GM19324 (cell line): ENCODE data around the gene RCAN2.
"Not testable (repeated sequence)": the region's sequence is repeated elsewhere in the genome, so short reads cannot be mapped to it uniquely, and the experiment has no call there.

Source experiments
- ATAC-seq: cut with Tn5 transposase; IDR thresholded peaks from one replicate; pipeline ENCODE4 v1.9.1; 2021; ENCODE audit warnings: mild to moderate bottlenecking, moderate library complexity; ENCODE audit not compliant: unreplicated experiment, low FRiP score

RCAN2 gene

GRCh38 chr6:46352541-46353268 is 138.5 kb downstream of the RCAN2 start:
- ATAC-seq, result no peak

GRCh38 chr6:46350714-46351113 is 140.5 kb downstream of the RCAN2 start:
- no peak for ATAC-seq

GRCh38 chr6:46347669-46348068 is 143.6 kb downstream of the RCAN2 start:
- no peak for ATAC-seq

- ATAC-seq, result no peak
Measured at GRCh38 chr6:46340246-46340645, 151.0 kb downstream of the RCAN2 start.

DNA sequence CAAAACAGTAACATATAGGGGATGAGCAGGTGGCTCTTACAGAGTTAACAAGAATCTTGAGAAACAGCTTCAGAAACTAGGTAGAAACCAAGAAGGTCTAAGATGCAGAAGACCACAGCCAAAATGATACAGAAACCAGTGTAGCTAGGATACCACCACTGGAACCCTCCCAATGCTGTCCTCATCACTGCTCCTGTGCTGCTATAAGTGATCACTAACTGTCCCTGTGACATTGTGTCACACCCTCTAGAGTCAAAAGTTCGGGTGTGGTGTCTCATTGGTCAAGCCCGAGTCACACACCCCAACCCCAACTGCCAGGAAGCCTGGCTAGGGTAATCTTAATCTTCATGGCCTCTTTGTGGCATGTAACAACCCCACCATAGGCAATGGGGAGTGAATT is 153.1 kb downstream of the RCAN2 start:
- peak; percentile 60 for ATAC-seq

DNA sequence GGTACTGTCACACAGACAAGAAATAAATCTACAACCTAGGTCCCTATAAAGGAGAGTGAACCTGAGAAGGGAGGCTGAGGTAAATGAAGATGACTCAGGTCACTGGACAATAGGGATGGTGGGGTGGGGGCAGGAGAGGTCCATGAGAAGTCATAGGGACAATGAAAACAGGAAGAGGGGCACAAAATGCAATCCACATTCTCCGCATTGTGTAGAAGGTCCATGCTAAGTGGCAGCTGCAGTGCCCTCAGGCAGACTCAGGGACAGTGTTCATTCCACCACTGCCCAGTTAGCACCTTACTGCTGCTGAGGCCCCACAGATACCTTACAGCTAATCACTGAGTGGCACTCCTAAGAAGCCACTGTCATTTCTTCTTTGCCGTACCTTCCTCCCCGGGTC is 156.8 kb downstream of the RCAN2 start:
- ATAC-seq, result no peak

- ATAC-seq, result no peak
Measured at GRCh38 chr6:46333481-46333880, 157.8 kb downstream of the RCAN2 start.

GRCh38 chr6:46332448-46332847 is 158.8 kb downstream of the RCAN2 start:
- not testable (repeated sequence) for ATAC-seq

- no peak for ATAC-seq
Measured at GRCh38 chr6:46331461-46331860, 159.8 kb downstream of the RCAN2 start.

- no peak for ATAC-seq
Measured at GRCh38 chr6:46329568-46329967, 161.7 kb downstream of the RCAN2 start.

- no peak for ATAC-seq
Measured at GRCh38 chr6:46327779-46328178, 163.5 kb downstream of the RCAN2 start.

- no peak for ATAC-seq
Measured at GRCh38 chr6:46325561-46326530, 165.4 kb downstream of the RCAN2 start.

DNA sequence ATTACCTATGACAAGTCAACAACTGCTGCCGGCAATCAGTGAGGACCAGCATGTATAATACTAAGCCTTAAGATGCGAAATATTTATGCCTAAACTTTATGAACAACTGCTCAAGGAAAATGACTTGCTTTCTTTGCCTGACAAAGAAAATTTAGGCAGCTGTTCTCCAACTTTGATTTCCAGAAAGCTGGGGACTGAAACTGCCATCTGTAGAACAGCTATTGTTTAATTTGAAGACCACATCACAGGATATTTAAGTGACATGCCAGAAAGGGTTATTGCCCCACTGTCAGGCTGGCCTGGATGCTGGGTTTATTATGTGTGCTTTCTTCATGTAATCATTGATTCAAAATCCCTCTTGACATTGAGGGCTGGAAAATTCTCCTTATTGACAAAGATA is 166.5 kb downstream of the RCAN2 start:
- no peak for ATAC-seq

GRCh38 chr6:46323966-46324622 is 167.2 kb downstream of the RCAN2 start:
- no peak for ATAC-seq

GRCh38 chr6:46323312-46323965 is 167.8 kb downstream of the RCAN2 start:
- no peak for ATAC-seq

- no peak for ATAC-seq
Measured at GRCh38 chr6:46320505-46320904, 170.7 kb downstream of the RCAN2 start.

DNA sequence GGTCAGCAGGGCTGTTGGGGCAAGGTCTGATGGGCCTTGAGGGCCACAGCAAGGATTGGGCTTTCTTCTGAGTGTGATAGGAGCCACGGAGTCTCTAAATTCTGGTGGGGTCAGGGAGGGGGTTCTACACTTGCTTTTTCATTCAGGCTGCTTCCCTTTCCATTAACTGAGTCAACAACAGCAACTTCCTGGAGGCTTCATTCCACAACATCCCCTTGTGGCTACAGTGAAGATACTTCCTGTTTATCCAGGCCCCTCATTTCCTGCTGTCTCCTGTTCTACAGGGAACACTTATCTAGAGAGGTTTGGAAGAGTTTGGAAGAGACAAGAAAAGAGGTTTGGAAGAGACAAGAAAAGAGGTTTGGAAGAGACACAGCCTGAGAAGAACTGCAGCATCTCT is 175.7 kb downstream of the RCAN2 start:
- ATAC-seq, result no peak

- ATAC-seq, result no peak
Measured at GRCh38 chr6:46312654-46313053, 178.6 kb downstream of the RCAN2 start.

- ATAC-seq, result no peak
Measured at GRCh38 chr6:46310196-46310595, 181.1 kb downstream of the RCAN2 start.

GRCh38 chr6:46306431-46306830 is 184.8 kb downstream of the RCAN2 start:
- no peak for ATAC-seq

GRCh38 chr6:46305833-46306232 is 185.4 kb downstream of the RCAN2 start:
- ATAC-seq, result no peak
